Panc1 (cell line): ENCODE data around the gene NECTIN1. TPM values are rescaled to one million over a fixed set of nuclear protein-coding genes. Genes with fewer than 3 reads are reported as not detected.

Source experiments
- ATAC-seq: fragments of 200-7000 bp; cut with Tn5 transposase; 2 replicates; pipeline ENCODE4 v1.9.1; 2020; ENCODE audit warnings: mild to moderate bottlenecking, moderate library complexity
- BruUV-seq: library from RNA; stranded (reverse); fragments of 400-500 nt; replicated peaks from 2 replicates; lab custom pipeline; 2021; lab: Mats Ljungman, UMichigan
- CTCF ChIA-PET: fragments of 300-600 bp; sonication (Branson Sonifier 250); formaldehyde crosslinking; loops from one replicate; lab custom pipeline; 2022; ENCODE audit warnings: antibody characterized with exemption; lab: Charles Lee
- POLR2A ChIA-PET: fragments of 300-600 bp; sonication (Branson Sonifier 250); formaldehyde crosslinking; loops from one replicate; lab custom pipeline; 2022; ENCODE audit warnings: antibody characterized with exemption; lab: Charles Lee
- DNase-seq: peaks from one replicate; pipeline ENCODE4 v3.0.0-alpha.2; 2010; ENCODE audit warnings: low read depth, low spot score
- H3K27ac ChIP-seq: 2 replicates; pipeline ENCODE4 v1.5.1; 2011; ENCODE audit warnings: mild to moderate bottlenecking, low read length, inconsistent platforms
- H3K27me3 ChIP-seq: fragments of 200-500 bp; sonication (Bioruptor generic); 2 replicates; pipeline ENCODE4 v1.6.0; 2014; ENCODE audit warnings: low read length, inconsistent platforms; ENCODE audit not compliant: control insufficient read depth, insufficient read depth
- H3K36me3 ChIP-seq: fragments of 200-500 bp; sonication (Bioruptor generic); 2 replicates; pipeline ENCODE4 v1.5.1; 2014; ENCODE audit warnings: inconsistent platforms, mild to moderate bottlenecking, low read length, moderate library complexity; ENCODE audit not compliant: control insufficient read depth, insufficient read depth
- H3K4me1 ChIP-seq: 2 replicates; pipeline ENCODE4 v1.5.1; 2011; ENCODE audit warnings: inconsistent platforms, mild to moderate bottlenecking, low read length, moderate library complexity; ENCODE audit not compliant: control insufficient read depth, insufficient read depth
- H3K4me3 ChIP-seq, 2 experiments: 2 replicates each; pipeline ENCODE4 v1.5.1; 2011 to 2012; ENCODE audit warnings: low read depth in 2 of 2, low read length in 2 of 2, mild to moderate bottlenecking in 2 of 2, inconsistent platforms in 1 of 2, moderate library complexity in 1 of 2
- H3K9me3 ChIP-seq: fragments of 200-500 bp; sonication (Bioruptor generic); 2 replicates; pipeline ENCODE4 v1.5.1; 2014; ENCODE audit warnings: low read depth, mild to moderate bottlenecking, inconsistent platforms, low read length, moderate library complexity; ENCODE audit not compliant: control insufficient read depth, insufficient read depth
- CTCF ChIP-seq: fragments of 450-650 bp; IDR thresholded peaks from 2 replicates; pipeline ENCODE4 v1.5.1; 2017; ENCODE audit warnings: mild to moderate bottlenecking
- POLR2AphosphoS5 ChIP-seq: IDR thresholded peaks from 2 replicates; pipeline ENCODE4 v1.6.1; 2012; ENCODE audit warnings: mild to moderate bottlenecking, low read depth, low read length, moderate library complexity
- REST ChIP-seq, 2 experiments: IDR thresholded peaks; 2 replicates each; pipeline ENCODE4 v1.6.1; 2011 to 2012; ENCODE audit warnings: low read depth in 2 of 2, control low read depth in 1 of 2, low read length in 1 of 2, mild to moderate bottlenecking in 1 of 2, moderate library complexity in 1 of 2; ENCODE audit not compliant: insufficient read depth in 1 of 2
- SIN3A ChIP-seq: IDR thresholded peaks from 2 replicates; pipeline ENCODE4 v1.6.1; 2012; ENCODE audit warnings: low read depth, mild to moderate bottlenecking, low read length, moderate library complexity, borderline replicate concordance; ENCODE audit not compliant: insufficient read depth
- TCF7L2 ChIP-seq: IDR thresholded peaks from 2 replicates; pipeline ENCODE4 v1.6.1; 2011; ENCODE audit warnings: mild to moderate bottlenecking, low read depth, low read length, inconsistent platforms
- in situ Hi-C: cut with HindIII; loops from 2 replicates; pipeline ENCODE4 v1.10.0; 2016; ENCODE audit warnings: low sequenced_read_pairs, low pct_unique_long_range_greater_than_20kb
- intact Hi-C: fragments of 100-400 bp; cut with micrococcal nuclease; formaldehyde crosslinking; loops from one replicate; pipeline ENCODE4 v1.10.0; 2022; ENCODE audit not compliant: unreplicated experiment
- total RNA-seq: library from RNA; stranded (reverse); gene quantifications from one replicate; pipeline ENCODE4 v1.2.1, GENCODE V29; 2021; ENCODE audit not compliant: unreplicated experiment

Gene NECTIN1
- total RNA-seq, 1 experiment from 2014 or later: 14.6 TPM

- no TSS peak for BruUV-seq
- ChIA-PET POLR2A (no interaction called here), CTCF (no interaction called here)
- DNase-seq: no peak
- ATAC-seq: no peak
- TF ChIP-seq SIN3A: no peak
- TF ChIP-seq TCF7L2: no peak
- no peak for TF ChIP-seq CTCF
- no peak for TF ChIP-seq REST (IDR thresholded peaks at IDR 0.05; ENCODE audit: insufficient read depth in 1 of 2, low read depth in 2 of 2, low read length in 1 of 2)
- no peak for TF ChIP-seq POLR2AphosphoS5
- H3K4me3 ChIP-seq: no peak overlapping the region
- intact Hi-C loops: no loop called here
- in situ Hi-C loops: no loop called here
- no peaks in the 10 kb centered on the region for H3K4me1 ChIP-seq
- no peaks in the 10 kb centered on the region for H3K36me3 ChIP-seq
- H3K27ac ChIP-seq: no peak overlapping the region
- H3K9me3 ChIP-seq: no peaks in the 10 kb centered on the region
- H3K27me3 ChIP-seq: no peaks in the 10 kb centered on the region
Observed at GRCh38 chr11:119644502-119644901, 84.5 kb downstream of the NECTIN1 start.

GRCh38 chr11:119643876-119644225, 85.1 kb downstream of the NECTIN1 start:
- Histone ChIP-seq H3K4me3 (no peak overlapping the region), H3K9me3 (no peaks in the 10 kb centered on the region), H3K27ac (no peak overlapping the region), H3K27me3 (no peaks in the 10 kb centered on the region), H3K36me3 (no peaks in the 10 kb centered on the region), H3K4me1 (no peaks in the 10 kb centered on the region)
- no TSS peak for BruUV-seq
- in situ Hi-C loops: no loop called here
- ChIA-PET POLR2A (no interaction called here), CTCF (no interaction called here)
- TF ChIP-seq REST (IDR thresholded peaks at IDR 0.05; ENCODE audit: insufficient read depth in 1 of 2, low read depth in 2 of 2, low read length in 1 of 2) (no peak), CTCF (no peak), TCF7L2 (no peak), POLR2AphosphoS5 (no peak), SIN3A (no peak)
- ATAC-seq (no peak), DNase-seq (no peak)
- intact Hi-C loops: no loop called here
